SJSA1 (cell line): ENCODE data around the gene CTIF. TPM values are rescaled to one million over a fixed set of nuclear protein-coding genes. Genes with fewer than 3 reads are reported as not detected.

ENCODE experiments used
- DNase-seq, 2 experiments: peaks; one replicate each; pipeline ENCODE4 v3.0.0-alpha.2; 2015 to 2020; ENCODE audit warnings: low spot score in 2 of 2, low read depth in 1 of 2
- H3K27ac ChIP-seq: fragments of 250-450 bp; sonication (Bioruptor Pico); 2 replicates; pipeline ENCODE4 v1.5.1; 2020; ENCODE audit warnings: mild to moderate bottlenecking, moderate library complexity
- H3K27me3 ChIP-seq: fragments of 250-450 bp; sonication (Bioruptor Pico); replicated peaks from 2 replicates; pipeline ENCODE4 v1.5.1; 2020; ENCODE audit warnings: mild to moderate bottlenecking, moderate library complexity
- H3K36me3 ChIP-seq: fragments of 250-450 bp; sonication (Bioruptor Pico); 2 replicates; pipeline ENCODE4 v1.5.1; 2020; ENCODE audit warnings: mild to moderate bottlenecking
- H3K4me1 ChIP-seq: fragments of 250-450 bp; sonication (Bioruptor Pico); replicated peaks from 2 replicates; pipeline ENCODE4 v1.6.1; 2021; ENCODE audit warnings: mild to moderate bottlenecking
- H3K4me3 ChIP-seq: fragments of 250-450 bp; sonication (Bioruptor Pico); 2 replicates; pipeline ENCODE4 v1.5.1; 2020; ENCODE audit warnings: mild to moderate bottlenecking
- H3K9me3 ChIP-seq: fragments of 250-450 bp; sonication (Bioruptor Pico); replicated peaks from 2 replicates; pipeline ENCODE4 v1.5.1; 2020; ENCODE audit warnings: mild to moderate bottlenecking
- total RNA-seq: library from RNA; depleted of rRNA; stranded (reverse); fragments of >200 nt; shearing (Covaris generic); gene quantifications from 2 replicates; pipeline ENCODE4 v1.2.3, GENCODE V29; 2014

CTIF gene
- total RNA-seq, 1 experiment from 2014 or later: 91.5 TPM

DNA sequence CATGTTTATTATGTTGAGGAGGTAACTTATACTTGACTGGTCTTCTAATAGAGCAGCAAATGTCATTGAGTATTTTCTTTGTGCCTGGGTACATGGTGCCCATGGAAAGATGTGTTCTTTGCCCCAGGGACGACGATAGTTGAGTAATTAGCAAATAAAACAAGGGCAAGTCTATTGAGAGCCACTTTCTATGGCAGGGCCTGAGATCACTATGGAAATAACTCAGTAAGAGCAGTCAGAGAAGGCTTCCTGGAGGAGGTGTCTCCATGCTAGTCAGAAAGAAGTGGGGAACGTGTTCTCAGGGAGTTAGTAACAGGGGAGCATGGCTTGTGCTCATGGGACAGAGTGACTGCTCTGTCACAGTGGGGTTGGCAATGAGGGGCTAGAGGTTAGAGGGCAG, 28.6 kb downstream of the CTIF start:
- DNase-seq: no peak
- Histone ChIP-seq H3K4me1 (peaks cover 33% of the 10 kb centered on the region), H3K27ac (no peak overlapping the region), H3K9me3 (no peaks in the 10 kb centered on the region), H3K4me3 (no peak overlapping the region), H3K36me3 (peaks cover 62% of the 10 kb centered on the region), H3K27me3 (no peaks in the 10 kb centered on the region)

DNA sequence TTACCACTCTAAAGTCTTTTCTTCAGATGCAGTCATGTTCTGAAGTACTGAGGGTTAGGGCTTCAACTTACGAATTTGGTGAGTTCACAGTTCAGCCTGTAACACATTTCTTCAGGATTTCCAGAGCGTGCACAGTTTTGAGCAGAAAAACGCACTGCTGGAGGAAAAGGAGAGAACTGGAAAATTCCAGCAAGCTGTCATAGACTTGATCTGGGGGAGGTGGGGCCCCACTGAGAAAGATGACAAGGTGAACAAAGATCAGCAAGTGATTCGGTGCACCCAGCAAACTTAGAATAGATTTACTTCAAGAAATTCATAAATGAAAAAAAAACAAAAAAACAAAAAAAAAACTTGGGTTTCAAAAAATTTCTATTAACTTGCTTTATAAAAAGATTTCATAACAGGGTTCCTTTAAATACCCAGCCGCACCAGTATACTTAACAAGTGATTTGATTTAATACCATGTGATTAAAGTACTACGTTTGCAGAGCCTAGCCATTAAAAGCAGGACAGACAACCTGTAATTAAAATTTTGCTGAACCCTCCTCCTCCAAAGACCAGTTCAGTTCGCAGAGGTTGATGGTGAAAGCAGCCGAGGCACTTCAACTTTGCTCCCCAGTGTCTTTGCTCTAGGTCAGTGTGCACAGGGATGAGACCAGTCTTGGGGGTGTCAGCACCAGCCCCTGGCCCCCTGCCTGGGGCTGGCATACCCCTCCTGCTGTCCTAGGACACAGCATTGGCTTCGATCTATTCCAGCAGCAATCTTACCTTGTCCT, 30.5 kb downstream of the CTIF start:
- no peaks in the 10 kb centered on the region for H3K9me3 ChIP-seq

DNA sequence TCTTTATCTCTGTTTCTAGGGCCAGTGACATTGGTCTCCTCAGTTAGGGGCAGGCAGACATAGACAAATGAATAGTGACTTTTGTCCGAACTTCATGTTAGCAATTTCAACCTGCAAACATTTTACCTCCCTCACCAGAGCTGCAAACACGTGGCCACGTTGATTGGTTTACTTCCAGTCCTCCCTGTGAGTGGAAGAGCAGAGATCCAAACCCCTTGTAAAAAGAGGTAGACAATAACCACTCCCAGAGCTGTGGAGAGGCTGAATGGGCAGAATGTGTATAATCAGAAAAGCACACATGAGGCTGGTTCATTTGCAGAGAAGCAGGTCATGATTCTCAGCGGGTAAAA, 31.1 kb downstream of the CTIF start:
- DNase-seq: no peak
- peaks cover 22% of the 10 kb centered on the region for H3K4me1 ChIP-seq
- H3K27ac ChIP-seq: no peak overlapping the region
- H3K9me3 ChIP-seq: no peaks in the 10 kb centered on the region
- H3K27me3 ChIP-seq: no peaks in the 10 kb centered on the region
- H3K36me3 ChIP-seq: peaks cover 69% of the 10 kb centered on the region
- H3K4me3 ChIP-seq: no peak overlapping the region

More for the DNA sequence above, 30.5 kb downstream of the CTIF start:
- Histone ChIP-seq H3K36me3 (peaks cover 67% of the 10 kb centered on the region), H3K27me3 (no peaks in the 10 kb centered on the region), H3K4me1 (peaks cover 24% of the 10 kb centered on the region), H3K27ac (no peak overlapping the region), H3K4me3 (no peak overlapping the region)
- no peak for DNase-seq

DNA sequence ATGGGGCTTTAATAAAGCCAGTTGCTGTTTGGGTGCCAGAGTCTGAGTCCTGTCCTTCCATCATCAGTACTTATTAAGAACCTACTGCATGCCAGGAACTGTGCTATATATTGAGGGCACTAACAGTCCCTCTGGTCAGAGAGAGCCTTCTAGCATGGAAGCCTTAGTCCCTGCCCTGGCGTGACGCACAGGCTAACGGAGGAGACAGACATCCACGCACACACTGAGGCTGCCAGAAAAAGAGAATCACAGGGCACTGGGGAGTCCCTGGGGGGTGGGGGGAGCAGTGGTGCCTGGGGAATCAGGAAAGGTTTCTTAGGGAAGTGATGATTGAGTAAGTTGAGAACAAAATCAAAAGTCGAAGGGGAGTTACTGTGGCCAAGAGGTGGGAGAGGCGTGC, 31.5 kb downstream of the CTIF start:
- DNase-seq: no peak
- H3K27ac ChIP-seq: no peak overlapping the region
- peaks cover 69% of the 10 kb centered on the region for H3K36me3 ChIP-seq
- no peaks in the 10 kb centered on the region for H3K9me3 ChIP-seq
- H3K4me3 ChIP-seq: no peak overlapping the region
- H3K27me3 ChIP-seq: no peaks in the 10 kb centered on the region
- H3K4me1 ChIP-seq: peaks cover 26% of the 10 kb centered on the region

DNA sequence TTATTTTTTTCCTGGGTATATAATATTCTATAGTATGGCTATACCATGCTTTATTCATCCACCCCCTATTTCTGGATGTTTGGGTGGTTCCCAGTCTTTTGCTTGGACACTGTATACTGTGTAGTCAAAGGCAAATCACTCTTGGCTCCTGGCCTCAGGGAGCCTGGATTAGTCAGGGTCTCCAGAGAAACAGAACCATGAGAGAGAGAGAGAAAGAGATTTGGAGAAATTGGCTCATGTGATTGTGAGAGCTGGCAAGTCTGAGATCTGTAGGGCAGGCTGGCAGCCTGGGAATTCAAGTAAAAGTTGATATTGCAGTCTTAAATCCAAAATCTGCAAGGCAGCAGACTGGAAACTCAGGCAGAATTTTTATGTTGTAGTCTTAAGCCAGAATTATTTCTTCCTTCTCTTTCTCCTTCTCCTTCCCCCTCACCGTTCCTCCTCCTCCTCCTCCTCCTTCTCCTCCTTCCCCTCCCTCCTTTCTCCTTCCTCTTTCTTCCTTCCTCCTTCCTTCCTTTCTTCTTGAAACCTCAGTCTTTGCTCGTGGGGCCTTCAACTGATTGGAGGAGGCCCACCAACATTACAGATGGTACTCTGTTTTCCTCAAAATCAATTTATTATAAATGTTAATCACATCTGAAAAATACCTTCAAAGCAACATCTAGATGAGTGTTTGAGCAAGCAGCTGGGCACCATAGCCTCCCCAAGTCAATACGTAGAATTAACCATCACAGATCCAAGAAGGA, 33.0 kb downstream of the CTIF start:
- no peaks in the 10 kb centered on the region for H3K9me3 ChIP-seq
- H3K4me1 ChIP-seq: peaks cover 21% of the 10 kb centered on the region
- no peak overlapping the region for H3K4me3 ChIP-seq
- no peak overlapping the region for H3K27ac ChIP-seq
- no peak for DNase-seq
- H3K27me3 ChIP-seq: no peaks in the 10 kb centered on the region
- H3K36me3 ChIP-seq: peaks cover 74% of the 10 kb centered on the region

DNA sequence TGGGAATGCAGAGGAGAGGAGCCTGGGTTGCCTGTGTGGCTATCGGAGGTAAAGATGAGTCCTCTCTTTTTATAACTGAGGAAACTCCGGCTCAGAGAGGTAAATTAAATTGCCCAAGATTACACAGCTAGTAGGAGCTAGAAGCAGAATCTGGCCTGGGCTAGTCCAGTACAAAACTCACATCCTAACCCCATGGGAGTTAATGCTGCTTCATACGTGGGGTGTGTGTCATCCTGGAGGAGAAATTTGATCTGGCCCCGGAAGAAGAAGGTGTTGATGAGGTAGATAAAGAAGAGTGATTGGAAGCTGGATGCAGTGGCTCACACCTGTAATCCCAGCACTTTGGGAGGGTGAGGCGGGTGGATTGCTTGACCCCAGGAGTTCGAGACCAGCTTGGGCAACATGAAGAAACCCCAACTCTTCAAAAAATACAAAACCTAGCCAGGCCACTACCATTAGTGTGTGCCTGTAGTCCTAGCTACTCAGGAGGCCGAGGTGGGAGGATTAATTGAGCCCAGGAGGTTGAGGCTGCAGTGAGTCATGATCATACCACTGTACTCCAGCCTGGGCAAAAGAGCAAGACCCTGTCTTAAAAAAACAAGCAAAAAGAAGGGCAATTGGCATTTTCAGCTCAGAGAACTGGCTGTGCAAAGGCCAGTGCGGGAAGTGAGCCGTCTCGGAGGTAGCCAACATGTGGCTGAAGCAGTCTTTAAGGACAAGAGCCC, 33.7 kb downstream of the CTIF start:
- Histone ChIP-seq H3K36me3 (peaks cover 81% of the 10 kb centered on the region), H3K9me3 (no peaks in the 10 kb centered on the region), H3K27me3 (no peaks in the 10 kb centered on the region), H3K4me1 (peaks cover 19% of the 10 kb centered on the region), H3K27ac (no peak overlapping the region), H3K4me3 (no peak overlapping the region)
- DNase-seq: no peak

DNA sequence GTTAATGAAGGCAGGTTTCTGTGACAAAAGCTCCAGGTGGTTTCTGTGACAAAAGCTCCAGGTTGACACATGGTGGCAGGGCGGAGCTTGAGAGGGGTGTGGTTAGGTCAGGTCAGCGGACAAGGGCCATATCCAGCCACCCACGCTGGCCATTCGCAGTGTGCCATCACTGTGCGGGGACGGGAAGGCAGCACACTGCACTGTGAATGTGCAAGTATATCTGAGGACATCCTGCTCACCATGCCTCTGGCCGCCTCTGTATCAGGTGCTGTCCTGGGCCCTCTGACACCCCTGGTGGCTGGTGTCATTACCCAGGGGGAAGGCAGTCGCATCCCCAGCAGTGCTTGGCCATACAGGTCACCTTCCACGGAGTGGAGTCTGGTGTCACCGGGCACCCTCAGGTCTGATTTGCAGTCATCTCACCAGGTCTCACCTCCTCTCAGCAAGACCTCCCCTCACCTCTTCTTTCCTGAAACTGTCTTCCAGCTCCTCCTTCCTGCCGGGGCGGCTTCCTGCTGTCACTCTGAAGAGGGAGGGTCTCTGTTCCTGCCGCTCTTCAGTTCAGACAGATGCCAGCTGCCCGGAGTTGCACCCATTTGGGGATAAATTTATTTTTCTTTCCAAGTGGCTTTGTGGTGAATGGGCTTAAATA, 34.9 kb downstream of the CTIF start:
- Histone ChIP-seq H3K4me1 (peaks cover 19% of the 10 kb centered on the region), H3K27ac (no peak overlapping the region), H3K4me3 (no peak overlapping the region), H3K9me3 (no peaks in the 10 kb centered on the region), H3K36me3 (peaks cover 81% of the 10 kb centered on the region), H3K27me3 (no peaks in the 10 kb centered on the region)
- DNase-seq: no peak

DNA sequence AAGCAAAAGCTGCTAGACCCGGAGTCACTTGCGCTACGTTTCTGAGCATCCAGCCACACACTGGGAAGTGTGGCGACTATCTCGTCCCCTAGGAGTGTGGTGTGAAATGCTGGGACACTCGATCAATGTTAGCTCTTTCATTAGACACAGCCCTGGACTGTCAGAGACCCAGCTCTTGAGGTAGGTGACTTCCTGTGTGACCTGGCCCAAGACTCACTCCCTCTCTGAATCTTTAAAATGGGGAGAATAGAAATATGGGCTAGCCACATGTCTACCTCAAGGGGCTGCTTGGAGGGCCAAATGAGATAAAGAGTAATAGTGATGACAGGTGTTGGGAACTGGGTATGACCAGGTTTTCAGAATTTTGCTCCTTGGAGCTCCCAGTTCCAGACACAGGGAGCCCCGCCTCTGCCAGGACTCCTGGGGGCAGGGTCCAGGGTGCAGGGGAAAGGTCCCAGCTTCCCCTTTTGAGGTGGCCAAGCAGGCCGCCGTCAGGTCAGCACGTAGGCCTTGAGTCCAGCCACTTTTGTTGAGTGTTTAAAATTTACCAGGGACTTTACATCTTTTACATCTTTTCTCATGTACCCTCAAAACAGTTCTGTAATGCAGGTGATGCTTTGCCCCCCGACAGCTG, 36.0 kb downstream of the CTIF start:
- no peak overlapping the region for H3K4me3 ChIP-seq

DNA sequence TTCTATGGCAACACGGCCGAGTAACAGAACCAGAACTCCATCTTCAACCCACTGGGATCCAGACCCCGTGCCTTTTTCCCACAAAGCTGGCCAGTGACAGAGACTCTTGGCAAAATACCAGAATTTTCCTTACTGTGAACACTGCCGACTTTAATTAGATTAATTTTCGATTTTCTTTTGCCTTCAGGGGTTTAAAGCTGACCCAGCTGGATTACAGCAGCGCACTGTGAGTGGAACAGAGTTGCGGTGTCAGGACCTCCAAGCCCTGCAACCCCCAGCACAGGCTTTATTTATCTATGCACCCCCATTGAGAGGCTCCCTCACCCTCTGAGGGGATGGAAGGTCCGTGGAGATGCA, 36.4 kb downstream of the CTIF start:
- Histone ChIP-seq H3K4me3 (no peak overlapping the region), H3K4me1 (peaks cover 19% of the 10 kb centered on the region), H3K27me3 (no peaks in the 10 kb centered on the region), H3K27ac (no peak overlapping the region), H3K9me3 (no peaks in the 10 kb centered on the region), H3K36me3 (peaks cover 78% of the 10 kb centered on the region)
- DNase-seq: no peak

More for the DNA sequence above, 36.0 kb downstream of the CTIF start:
- DNase-seq: no peak
- no peak overlapping the region for H3K27ac ChIP-seq
- H3K36me3 ChIP-seq: peaks cover 78% of the 10 kb centered on the region
- H3K9me3 ChIP-seq: no peaks in the 10 kb centered on the region
- no peaks in the 10 kb centered on the region for H3K27me3 ChIP-seq
- H3K4me1 ChIP-seq: peaks cover 19% of the 10 kb centered on the region

DNA sequence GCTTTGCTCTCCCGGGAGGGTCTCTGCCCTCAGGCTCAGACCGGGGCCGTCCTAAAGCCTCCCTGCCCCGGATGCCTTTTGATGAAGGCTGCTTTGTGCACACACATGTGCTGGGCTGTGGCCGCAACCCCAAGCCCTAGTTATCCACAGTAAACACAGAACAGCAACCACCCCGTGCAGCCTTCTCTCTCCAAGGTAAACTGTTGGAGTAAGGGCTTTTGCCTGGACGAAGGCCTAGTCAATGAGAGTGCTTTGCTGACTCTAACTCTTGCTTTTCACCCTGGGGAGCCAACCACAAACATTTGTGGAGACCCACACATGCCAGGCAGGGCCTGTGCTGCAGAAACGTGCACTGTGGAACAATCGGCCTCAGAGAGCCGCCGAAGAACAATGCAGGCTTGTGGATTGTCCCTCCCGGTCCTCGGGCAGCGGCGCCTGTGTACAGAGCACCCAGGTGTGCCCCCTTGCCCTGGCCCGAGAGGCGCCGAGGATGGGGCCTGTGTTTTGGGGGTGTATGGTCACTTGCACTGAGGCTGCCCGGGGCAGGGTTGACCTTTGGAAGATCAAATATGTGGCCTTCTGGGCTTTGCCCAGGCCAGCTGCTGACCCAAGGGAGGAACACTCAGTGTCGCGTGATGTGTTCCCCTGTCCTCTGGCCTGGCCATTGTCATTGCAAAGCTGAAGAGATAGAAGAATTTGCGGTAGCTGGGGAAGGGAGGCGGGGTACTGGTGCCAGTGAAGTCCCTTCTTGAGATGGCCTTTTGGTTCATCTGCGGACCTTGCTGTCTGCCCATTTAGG, 37.0 kb downstream of the CTIF start:
- Histone ChIP-seq H3K9me3 (no peaks in the 10 kb centered on the region), H3K27me3 (no peaks in the 10 kb centered on the region), H3K36me3 (peaks cover 82% of the 10 kb centered on the region), H3K4me1 (peaks cover 19% of the 10 kb centered on the region), H3K4me3 (no peak overlapping the region), H3K27ac (no peak overlapping the region)
- DNase-seq: no peak

DNA sequence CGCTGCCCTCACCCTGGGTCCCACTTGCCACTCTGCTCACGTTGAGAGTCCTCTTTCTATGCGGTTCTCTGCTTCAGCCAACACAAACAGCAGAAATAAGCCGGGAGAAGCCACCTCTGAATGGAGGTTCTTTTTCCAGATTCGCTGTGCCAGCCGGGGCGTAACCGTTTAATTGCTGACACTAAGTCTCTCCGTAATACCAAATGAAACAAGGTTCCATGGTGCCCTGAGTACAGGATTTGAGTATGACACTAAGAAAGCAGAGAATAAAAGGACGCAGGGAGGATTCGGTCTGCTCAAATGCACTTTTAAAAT, 37.6 kb downstream of the CTIF start:
- no peak for DNase-seq
- H3K27ac ChIP-seq: no peak overlapping the region
- H3K27me3 ChIP-seq: no peaks in the 10 kb centered on the region
- H3K36me3 ChIP-seq: peaks cover 83% of the 10 kb centered on the region
- H3K9me3 ChIP-seq: no peaks in the 10 kb centered on the region
- no peak overlapping the region for H3K4me3 ChIP-seq
- H3K4me1 ChIP-seq: peaks cover 19% of the 10 kb centered on the region

DNA sequence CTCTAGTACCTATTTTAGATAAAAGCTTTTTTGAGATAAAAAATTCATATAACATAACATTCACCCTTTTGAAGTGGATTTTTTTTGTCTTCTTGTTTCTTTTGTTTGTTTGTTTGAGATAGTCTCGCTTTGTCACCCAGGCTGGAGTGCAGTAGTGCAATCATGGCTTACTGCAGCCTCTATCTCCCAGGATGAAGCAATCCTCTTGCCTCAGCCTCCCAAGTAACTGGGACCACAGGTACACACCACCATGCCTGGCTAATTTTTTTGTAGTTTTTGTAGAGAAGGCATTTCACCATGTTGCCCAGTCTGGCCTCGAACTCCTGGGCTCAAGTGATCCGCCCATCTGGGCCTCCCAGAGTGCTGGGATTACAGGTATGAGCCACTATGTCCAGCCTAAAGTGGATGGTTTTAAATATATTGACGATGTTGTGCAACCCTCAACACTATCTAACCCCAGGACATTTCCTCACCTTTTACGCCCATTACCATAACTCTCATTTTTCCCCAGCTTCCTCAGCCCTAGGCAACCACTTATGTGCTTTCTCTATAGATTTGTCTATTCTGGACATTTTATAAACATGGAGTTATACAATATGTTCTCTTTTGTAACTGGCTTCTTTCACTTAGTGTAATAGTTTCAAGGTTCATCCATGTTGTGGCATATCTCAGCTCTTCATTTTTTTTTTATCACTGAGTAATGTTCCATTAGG, 38.8 kb downstream of the CTIF start:
- H3K36me3 ChIP-seq: peaks cover 77% of the 10 kb centered on the region
- H3K4me1 ChIP-seq: peaks cover 18% of the 10 kb centered on the region
- DNase-seq: no peak
- no peaks in the 10 kb centered on the region for H3K9me3 ChIP-seq
- no peak overlapping the region for H3K4me3 ChIP-seq
- no peak overlapping the region for H3K27ac ChIP-seq
- no peaks in the 10 kb centered on the region for H3K27me3 ChIP-seq
